GM12891 (cell line): Measurements from ENCODE around the gene CX3CR1.

Experiments used
- DNase-seq: peaks from one replicate; pipeline ENCODE4 v3.0.0; 2011; ENCODE audit warnings: low spot score; ENCODE audit not compliant: insufficient read length
- FAIRE-seq: peaks from 2 replicates; lab custom pipeline; 2011; peaks lifted over from hg19 to GRCh38; lab: Jason Lieb, UNC
- PAX5 ChIP-seq: IDR thresholded peaks from 2 replicates; pipeline ENCODE4 v1.6.1; 2011; ENCODE audit warnings: low read length, moderate library complexity, mild to moderate bottlenecking; ENCODE audit not compliant: insufficient read depth, severe bottlenecking
- POLR2A ChIP-seq: IDR thresholded peaks from 2 replicates; pipeline ENCODE4 v1.6.1; 2011; ENCODE audit warnings: low read depth, low read length, control low read depth
- POLR2AphosphoS5 ChIP-seq: IDR thresholded peaks from 2 replicates; pipeline ENCODE4 v1.6.1; 2011; ENCODE audit warnings: low read depth, low read length, control low read depth
- POU2F2 ChIP-seq: IDR thresholded peaks from 2 replicates; pipeline ENCODE4 v1.6.1; 2011; ENCODE audit warnings: low read depth, mild to moderate bottlenecking, control low read depth, low read length, moderate library complexity
- SPI1 ChIP-seq: IDR thresholded peaks from 2 replicates; pipeline ENCODE4 v1.6.1; 2011; ENCODE audit warnings: low read depth, low read length, control low read depth
- TAF1 ChIP-seq: IDR thresholded peaks from 2 replicates; pipeline ENCODE4 v1.6.1; 2011; ENCODE audit warnings: low read depth, low read length, control low read depth

CX3CR1 gene

GRCh38 chr3:39292961-39293360, 13.1 kb upstream of the CX3CR1 start:
- TF ChIP-seq TAF1 (no peak), POLR2A (no peak), SPI1 (no peak), PAX5 (no peak), POU2F2 (no peak), POLR2AphosphoS5 (no peak)
- no peak for FAIRE-seq
- no peak for DNase-seq

- DNase-seq: no peak
Observed at GRCh38 chr3:39291903-39292329, 12.1 kb upstream of the CX3CR1 start.

GRCh38 chr3:39290255-39290654, 10.4 kb upstream of the CX3CR1 start:
- peak; percentile 62 for FAIRE-seq
- TF ChIP-seq POU2F2: no peak
- TF ChIP-seq POLR2AphosphoS5: no peak
- no peak for TF ChIP-seq SPI1
- TF ChIP-seq POLR2A: no peak
- TF ChIP-seq PAX5: no peak
- TF ChIP-seq TAF1: no peak

More at GRCh38 chr3:39291903-39292329, 12.1 kb upstream of the CX3CR1 start:
- FAIRE-seq: peak; percentile 83
- peak; percentile 20; the same call in 1 of the 2 replicates for TF ChIP-seq POU2F2
- no peak for TF ChIP-seq POLR2AphosphoS5

GRCh38 chr3:39289107-39289506, 9.3 kb upstream of the CX3CR1 start:
- TF ChIP-seq PAX5 (no peak), POLR2AphosphoS5 (no peak), TAF1 (no peak), POLR2A (no peak), SPI1 (no peak), POU2F2 (no peak)
- no peak for DNase-seq
- no peak for FAIRE-seq

More at GRCh38 chr3:39290255-39290654, 10.4 kb upstream of the CX3CR1 start:
- no peak for DNase-seq

- TF ChIP-seq POLR2A: no peak
- no peak for TF ChIP-seq TAF1
- TF ChIP-seq SPI1: peak; percentile 84
- TF ChIP-seq PAX5: peak; percentile 57
- TF ChIP-seq POU2F2: peak; percentile 61; the same call in 1 of the 2 replicates
- peak; percentile 88 for DNase-seq
- peak; percentile 98 for FAIRE-seq
Observed at GRCh38 chr3:39288300-39288808, 8.5 kb upstream of the CX3CR1 start.

- DNase-seq (no peak), FAIRE-seq (peak; percentile 26)
- TF ChIP-seq POLR2A (no peak), TAF1 (no peak), PAX5 (no peak), POU2F2 (no peak), SPI1 (no peak), POLR2AphosphoS5 (no peak)
Observed at GRCh38 chr3:39287216-39288164, 7.7 kb upstream of the CX3CR1 start.

- TF ChIP-seq POLR2AphosphoS5: no peak
- TF ChIP-seq POLR2A: no peak
- no peak for TF ChIP-seq TAF1
- no peak for TF ChIP-seq PAX5
- no peak for TF ChIP-seq SPI1
- no peak for TF ChIP-seq POU2F2
- no peak for DNase-seq
- no peak for FAIRE-seq
Observed at GRCh38 chr3:39286771-39287170, 6.9 kb upstream of the CX3CR1 start.

- no peak for TF ChIP-seq POLR2AphosphoS5
- TF ChIP-seq SPI1: no peak
- TF ChIP-seq POLR2A: no peak
- TF ChIP-seq PAX5: no peak
- no peak for TF ChIP-seq TAF1
- TF ChIP-seq POU2F2: no peak
- DNase-seq (no peak), FAIRE-seq (no peak)
Observed at GRCh38 chr3:39285332-39285731, 5.5 kb upstream of the CX3CR1 start.

- FAIRE-seq: no peak
Observed at GRCh38 chr3:39284457-39284881, 4.6 kb upstream of the CX3CR1 start.

GRCh38 chr3:39282057-39282456, 2.2 kb upstream of the CX3CR1 start:
- no peak for TF ChIP-seq PAX5
- TF ChIP-seq POLR2AphosphoS5: no peak
- TF ChIP-seq POU2F2: no peak
- TF ChIP-seq TAF1: no peak
- FAIRE-seq (peak; percentile 52), DNase-seq (no peak)

More at GRCh38 chr3:39284457-39284881, 4.6 kb upstream of the CX3CR1 start:
- TF ChIP-seq POLR2AphosphoS5 (no peak), POLR2A (no peak), POU2F2 (no peak)
- DNase-seq: no peak
